ENCODE measurements around the gene SMIM31.

Gene SMIM31

GRCh38 chr4:164779811-164780216 lies 25.9 kb downstream of the SMIM31 start:
- H3K4me3 ChIP-seq (ENCODE audit: low read depth, low read length), result no peak overlapping the region
- DNase-seq (ENCODE audit: low read depth), result no peak
- peak; percentile 88 for TF ChIP-seq CTCF (IDR thresholded peaks at IDR 0.05; ENCODE audit: control insufficient read depth, extremely low read depth, insufficient read depth)

- DNase-seq (ENCODE audit: low read depth), result no peak
Measured at GRCh38 chr4:164780839-164781238, 26.9 kb downstream of the SMIM31 start.

GRCh38 chr4:164783976-164784375 lies 30.0 kb downstream of the SMIM31 start:
- H3K4me3 ChIP-seq (ENCODE audit: low read depth, low read length), result no peak overlapping the region
- DNase-seq (ENCODE audit: low read depth), result no peak
- no peak for TF ChIP-seq CTCF (IDR thresholded peaks at IDR 0.05; ENCODE audit: control insufficient read depth, extremely low read depth, insufficient read depth)

More at GRCh38 chr4:164780839-164781238, 26.9 kb downstream of the SMIM31 start:
- no peak for TF ChIP-seq CTCF (IDR thresholded peaks at IDR 0.05; ENCODE audit: control insufficient read depth, extremely low read depth, insufficient read depth)
- no peak overlapping the region for H3K4me3 ChIP-seq (ENCODE audit: low read depth, low read length)

GRCh38 chr4:164789047-164789446 lies 35.1 kb downstream of the SMIM31 start:
- no peak overlapping the region for H3K4me3 ChIP-seq (ENCODE audit: low read depth, low read length)
- no peak for DNase-seq (ENCODE audit: low read depth)
- TF ChIP-seq CTCF (IDR thresholded peaks at IDR 0.05; ENCODE audit: control insufficient read depth, extremely low read depth, insufficient read depth), result no peak

GRCh38 chr4:164790249-164790648 lies 36.3 kb downstream of the SMIM31 start:
- TF ChIP-seq CTCF (IDR thresholded peaks at IDR 0.05; ENCODE audit: control insufficient read depth, extremely low read depth, insufficient read depth), result no peak
- H3K4me3 ChIP-seq (ENCODE audit: low read depth, low read length), result no peak overlapping the region
- DNase-seq (ENCODE audit: low read depth), result no peak

- DNase-seq (ENCODE audit: low read depth), result no peak
- TF ChIP-seq CTCF (IDR thresholded peaks at IDR 0.05; ENCODE audit: control insufficient read depth, extremely low read depth, insufficient read depth), result no peak
- no peak overlapping the region for H3K4me3 ChIP-seq (ENCODE audit: low read depth, low read length)
Measured at GRCh38 chr4:164799410-164799809, 45.5 kb downstream of the SMIM31 start.

- no peak for DNase-seq (ENCODE audit: low read depth)
- no peak overlapping the region for H3K4me3 ChIP-seq (ENCODE audit: low read depth, low read length)
- TF ChIP-seq CTCF (IDR thresholded peaks at IDR 0.05; ENCODE audit: control insufficient read depth, extremely low read depth, insufficient read depth), result no peak
Measured at GRCh38 chr4:164800786-164801185, 46.9 kb downstream of the SMIM31 start.
